KBM-7 (cell line): ENCODE measurements around the gene ARFIP1.
A peak's percentile ranks its signal among the peaks of the same experiment; 100 is the strongest.
"Not testable (repeated sequence)": the region's sequence is repeated elsewhere in the genome, so short reads cannot be mapped to it uniquely, and the experiment has no call there.

Source experiments
- DNase-seq: peaks from one replicate; pipeline ENCODE4 v3.0.0-alpha.2; 2015
- in situ Hi-C: fragments of 300-500 bp; cut with MboI; formaldehyde crosslinking; loops from 2 replicates; pipeline ENCODE4 v1.14.3; 2020; ENCODE audit warnings: low sequenced_read_pairs, low pct_unique_long_range_greater_than_20kb, mixed read lengths

ARFIP1 gene

DNA sequence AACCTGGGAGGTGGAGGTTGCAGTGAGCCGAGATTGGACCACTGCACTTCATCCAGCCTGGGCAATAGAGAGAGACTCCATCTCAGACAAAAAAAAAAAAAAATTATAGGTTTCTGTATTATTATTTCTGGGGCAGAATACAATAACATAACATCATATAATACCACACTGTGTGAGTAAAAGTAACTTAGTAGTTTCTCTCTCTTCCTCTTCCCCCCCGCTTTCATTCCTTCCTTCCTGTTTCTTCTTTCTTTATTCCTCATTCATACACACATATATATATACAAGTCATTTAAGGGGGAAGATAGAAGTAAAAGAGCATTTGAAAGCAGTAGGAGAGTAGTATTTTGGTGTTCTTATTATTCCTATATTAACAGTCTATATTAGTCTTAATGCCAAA, 100.5 kb downstream of the ARFIP1 start:
- DNase-seq = no peak
- in situ Hi-C loops = no loop called here

- in situ Hi-C loops = no loop called here
- no peak for DNase-seq
Measured at GRCh38 chr4:152881974-152882373, 102.2 kb downstream of the ARFIP1 start.

DNA sequence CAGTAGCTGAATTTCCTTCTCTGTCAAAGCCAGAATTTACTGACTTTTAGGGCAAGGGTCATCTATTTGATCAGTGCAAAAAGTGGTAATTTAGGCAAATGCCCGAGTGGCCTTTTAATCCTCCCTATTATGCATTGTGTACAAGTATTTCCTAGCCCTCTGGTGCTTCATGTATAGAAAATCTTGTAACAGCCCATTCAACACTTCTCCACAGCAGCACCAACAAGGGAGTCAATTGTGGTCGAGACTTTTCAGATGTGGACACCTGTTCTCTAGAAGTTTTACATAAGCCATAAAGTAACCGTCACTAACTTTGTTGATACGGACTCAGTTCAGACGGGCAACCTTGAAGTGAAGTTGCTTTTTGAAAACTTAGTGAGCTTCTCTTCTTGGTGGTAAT, 105.4 kb downstream of the ARFIP1 start:
- in situ Hi-C loops = no loop called here
- no peak for DNase-seq

DNA sequence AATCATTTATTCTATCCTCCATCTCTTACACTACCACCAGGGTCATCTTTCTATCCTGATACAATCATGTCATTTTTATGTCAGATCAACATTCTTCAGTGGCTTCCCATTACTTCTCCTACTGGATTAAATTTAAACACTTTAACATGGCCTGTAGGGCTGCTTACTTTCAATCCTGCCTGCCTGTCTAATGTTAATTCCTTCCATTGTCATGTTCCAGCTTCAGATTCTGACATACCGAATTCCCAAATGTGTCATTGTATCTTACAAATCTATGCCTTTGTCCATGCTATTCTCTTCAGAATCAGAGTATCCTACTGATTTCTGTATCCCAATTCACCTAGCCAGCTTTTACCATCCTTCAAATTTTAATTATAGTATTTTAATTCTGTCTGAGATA, 106.4 kb downstream of the ARFIP1 start:
- no peak for DNase-seq
- in situ Hi-C loops = no loop called here

GRCh38 chr4:152887981-152888380, 108.2 kb downstream of the ARFIP1 start:
- in situ Hi-C loops = no loop called here
- DNase-seq = no peak

- in situ Hi-C loops = no loop called here
- DNase-seq = no peak
Measured at GRCh38 chr4:152892974-152893373, 113.2 kb downstream of the ARFIP1 start.

GRCh38 chr4:152894673-152895072, 114.9 kb downstream of the ARFIP1 start:
- DNase-seq = no peak
- in situ Hi-C loops = no loop called here

DNA sequence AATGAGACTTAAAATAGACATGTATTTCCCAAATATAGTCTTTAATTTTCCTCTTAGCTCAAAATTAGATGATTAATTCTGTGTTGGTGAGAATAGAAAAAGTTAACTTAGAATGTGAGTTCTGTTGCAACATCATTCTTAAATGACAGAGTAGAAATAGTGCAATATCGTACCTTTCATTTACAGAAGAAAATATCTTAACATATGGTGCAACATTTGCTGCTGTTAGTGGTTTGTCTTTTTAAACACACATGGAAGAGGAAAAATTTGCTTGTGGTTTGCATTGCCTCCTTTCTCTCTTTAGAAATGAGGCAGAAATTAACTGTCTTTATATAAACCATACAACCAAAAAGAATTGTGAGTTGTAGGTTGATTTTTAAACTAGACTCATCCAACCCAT, 117.1 kb downstream of the ARFIP1 start:
- no peak for DNase-seq
- in situ Hi-C loops = no loop called here

DNA sequence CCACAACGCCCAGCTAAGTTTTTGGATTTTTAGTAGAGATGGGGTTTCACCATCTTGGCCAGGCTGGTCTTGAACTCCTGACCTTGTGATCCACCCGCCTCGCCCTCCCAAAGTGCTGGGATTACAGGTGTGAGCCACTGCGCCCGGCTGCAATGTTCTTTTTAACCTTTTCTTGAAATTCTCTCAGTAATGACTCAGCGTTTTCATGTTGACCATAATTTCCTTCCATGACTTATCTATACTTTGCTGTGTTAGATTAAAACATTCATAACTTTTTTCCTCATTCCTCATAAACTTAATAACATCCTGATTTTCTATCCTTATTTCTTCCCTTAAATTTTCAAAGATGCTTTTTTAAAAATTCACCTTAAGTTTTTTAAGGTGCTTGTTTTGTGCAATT, 118.4 kb downstream of the ARFIP1 start:
- in situ Hi-C loops, DNase-seq: not testable (repeated sequence)

- in situ Hi-C loops = no loop called here
- DNase-seq = no peak
Measured at GRCh38 chr4:152898606-152899005, 118.9 kb downstream of the ARFIP1 start.

DNA sequence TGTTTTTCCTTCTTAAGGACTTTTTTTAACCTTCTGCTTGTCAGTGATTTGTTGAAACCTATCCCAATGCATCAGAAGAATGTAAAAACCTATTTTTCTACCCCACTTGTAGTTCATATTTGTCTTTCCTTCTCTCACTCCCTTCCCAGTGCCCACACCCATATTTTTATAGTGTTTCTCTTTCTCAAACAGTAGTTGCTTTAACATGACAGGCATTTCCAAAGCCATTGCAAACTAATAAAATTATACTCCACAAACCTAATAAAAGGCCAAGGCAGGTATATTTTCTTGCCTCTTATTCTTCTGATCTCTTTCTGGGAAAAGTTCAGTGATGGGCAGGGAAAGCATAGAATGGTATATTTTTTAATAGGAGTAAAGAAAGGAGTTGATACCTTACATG, 120.6 kb downstream of the ARFIP1 start:
- no peak for DNase-seq
- in situ Hi-C loops = no loop called here

DNA sequence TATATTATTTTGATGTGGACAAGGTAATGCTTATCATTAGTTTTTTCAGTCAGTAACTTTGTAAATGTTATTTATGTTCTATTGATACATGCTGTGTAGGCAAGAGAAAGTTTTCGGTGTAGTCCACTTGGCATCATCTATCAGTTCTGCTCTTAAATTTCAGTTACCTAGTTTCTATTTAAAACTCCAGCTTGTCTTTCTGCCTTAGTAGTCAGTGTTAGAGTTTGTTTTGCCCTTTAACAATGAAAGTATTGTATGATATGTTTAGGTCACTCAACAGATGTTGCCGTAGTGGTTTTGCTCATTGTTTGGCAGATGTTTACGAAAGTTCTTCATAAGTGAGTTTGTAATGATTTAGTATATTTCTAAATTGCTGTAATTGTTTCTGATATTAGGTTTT, 121.5 kb downstream of the ARFIP1 start:
- in situ Hi-C loops = no loop called here
- no peak for DNase-seq

DNA sequence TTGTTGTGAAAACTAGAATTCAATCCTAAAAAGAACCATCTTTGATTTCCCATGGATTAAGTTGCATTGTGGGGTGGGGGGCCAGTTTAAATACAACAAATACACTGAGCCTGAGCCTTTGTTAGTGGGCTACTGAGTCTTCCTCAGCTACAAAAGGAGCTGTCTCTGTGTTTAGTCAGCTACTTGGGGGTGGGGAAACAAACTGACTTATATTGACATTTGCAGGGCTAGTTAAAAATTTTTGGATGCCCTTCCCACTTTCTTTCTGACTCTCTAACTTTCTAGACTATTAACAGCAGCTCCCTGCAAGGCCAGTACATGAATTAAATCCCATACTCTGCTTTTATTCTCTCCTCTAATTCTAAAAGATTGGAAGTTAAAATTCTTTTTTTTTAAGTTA, 123.9 kb downstream of the ARFIP1 start:
- in situ Hi-C loops = no loop called here
- DNase-seq = no peak

DNA sequence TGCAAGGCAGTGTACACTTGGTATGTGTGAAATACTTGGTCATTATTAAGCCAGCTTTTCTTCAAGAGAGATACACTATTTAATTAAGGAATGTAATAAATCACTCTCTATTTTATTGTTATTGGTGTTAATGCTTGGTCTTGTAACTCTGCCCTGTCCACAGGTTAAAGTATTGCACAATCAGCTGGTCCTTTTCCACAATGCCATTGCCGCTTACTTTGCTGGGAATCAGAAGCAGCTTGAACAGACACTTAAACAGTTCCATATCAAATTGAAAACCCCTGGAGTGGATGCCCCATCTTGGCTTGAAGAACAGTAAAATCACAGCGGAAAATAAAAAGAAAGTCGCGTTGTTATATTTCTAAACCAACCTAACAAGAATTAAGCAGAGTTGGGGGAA, 130.1 kb downstream of the ARFIP1 start:
- in situ Hi-C loops = no loop called here

GRCh38 chr4:152910521-152910920, 130.8 kb downstream of the ARFIP1 start:
- no peak for DNase-seq
- in situ Hi-C loops = no loop called here

More for the DNA sequence above, 130.1 kb downstream of the ARFIP1 start:
- DNase-seq = no peak

- no peak for DNase-seq
- in situ Hi-C loops = no loop called here
Measured at GRCh38 chr4:152917543-152918395, 138.0 kb downstream of the ARFIP1 start.

DNA sequence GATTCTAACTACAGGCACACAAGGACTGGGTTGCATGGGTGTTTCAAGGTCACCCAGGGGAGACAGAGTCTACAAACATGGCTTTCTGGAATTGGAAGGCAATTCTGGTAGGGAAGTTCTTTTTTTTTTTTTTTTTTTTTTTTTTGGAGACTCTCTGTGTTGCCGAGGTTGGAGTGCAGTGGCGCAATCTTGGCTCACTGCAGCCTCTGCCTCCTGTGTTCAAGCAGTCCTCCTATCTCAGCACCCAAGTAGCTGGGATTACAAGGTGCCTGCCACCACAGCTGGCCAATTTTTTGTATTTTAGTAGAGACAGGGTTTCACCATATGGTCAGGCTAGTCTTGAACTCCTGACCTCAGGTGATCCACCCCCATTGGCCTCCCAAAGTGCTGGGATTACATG, 140.1 kb downstream of the ARFIP1 start:
- in situ Hi-C loops = no loop called here
- DNase-seq = no peak

GRCh38 chr4:152920768-152921167, 141.0 kb downstream of the ARFIP1 start:
- in situ Hi-C loops = no loop called here

GRCh38 chr4:152921284-152921683, 141.5 kb downstream of the ARFIP1 start:
- DNase-seq = no peak
- in situ Hi-C loops = no loop called here

More at GRCh38 chr4:152920768-152921167, 141.0 kb downstream of the ARFIP1 start:
- DNase-seq = peak; percentile 46

DNA sequence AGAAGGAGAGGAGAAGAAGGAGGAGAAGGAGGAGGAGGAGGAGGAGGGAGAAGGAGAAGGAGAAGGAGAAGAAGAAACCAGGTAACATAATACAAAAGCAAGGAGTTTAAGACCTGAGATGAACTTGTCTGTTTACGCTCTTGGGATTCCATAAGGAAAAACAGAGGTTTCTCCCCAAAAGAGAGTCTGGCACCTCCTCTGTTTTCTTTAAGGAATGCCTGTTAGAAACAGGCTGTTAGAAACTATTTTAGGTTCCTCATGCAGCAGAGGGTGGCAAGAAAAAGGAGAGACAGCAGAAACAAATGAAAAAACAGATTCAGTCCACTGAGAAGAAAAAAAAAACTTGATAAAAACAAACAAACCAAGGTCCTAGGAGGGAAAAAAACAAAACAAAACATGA, 146.1 kb downstream of the ARFIP1 start:
- in situ Hi-C loops = no loop called here
- no peak for DNase-seq

GRCh38 chr4:152926959-152927358, 147.2 kb downstream of the ARFIP1 start:
- in situ Hi-C loops = no loop called here
- DNase-seq = no peak
